ENCODE data around the gene CYBRD1. TPM values are rescaled to one million over a fixed set of nuclear protein-coding genes. Genes with fewer than 3 reads are reported as not detected.

The CYBRD1 gene
- total RNA-seq, 1 experiment from 2014 or later: 9.7 TPM

DNA sequence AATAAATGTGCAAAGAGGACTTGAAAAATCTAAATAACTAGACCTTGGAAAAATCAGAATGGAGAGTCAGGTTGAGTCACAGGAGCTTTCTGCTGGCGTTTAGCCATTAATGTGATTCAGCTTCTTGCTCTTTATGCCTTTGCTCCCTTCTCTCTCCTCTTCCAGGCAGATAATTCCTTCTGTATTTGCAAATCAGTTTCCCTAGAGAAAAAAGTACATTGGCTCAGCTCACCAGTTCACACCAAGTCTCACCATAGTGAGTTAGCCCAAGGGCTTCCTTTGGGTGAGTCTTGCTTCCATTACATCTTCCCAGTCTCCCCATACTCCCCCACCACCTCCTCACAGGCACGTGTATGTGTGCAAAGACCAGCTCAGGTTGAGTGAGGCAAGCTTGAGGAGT is 73.6 kb downstream of the CYBRD1 start:
- TF ChIP-seq, protein P1, sequence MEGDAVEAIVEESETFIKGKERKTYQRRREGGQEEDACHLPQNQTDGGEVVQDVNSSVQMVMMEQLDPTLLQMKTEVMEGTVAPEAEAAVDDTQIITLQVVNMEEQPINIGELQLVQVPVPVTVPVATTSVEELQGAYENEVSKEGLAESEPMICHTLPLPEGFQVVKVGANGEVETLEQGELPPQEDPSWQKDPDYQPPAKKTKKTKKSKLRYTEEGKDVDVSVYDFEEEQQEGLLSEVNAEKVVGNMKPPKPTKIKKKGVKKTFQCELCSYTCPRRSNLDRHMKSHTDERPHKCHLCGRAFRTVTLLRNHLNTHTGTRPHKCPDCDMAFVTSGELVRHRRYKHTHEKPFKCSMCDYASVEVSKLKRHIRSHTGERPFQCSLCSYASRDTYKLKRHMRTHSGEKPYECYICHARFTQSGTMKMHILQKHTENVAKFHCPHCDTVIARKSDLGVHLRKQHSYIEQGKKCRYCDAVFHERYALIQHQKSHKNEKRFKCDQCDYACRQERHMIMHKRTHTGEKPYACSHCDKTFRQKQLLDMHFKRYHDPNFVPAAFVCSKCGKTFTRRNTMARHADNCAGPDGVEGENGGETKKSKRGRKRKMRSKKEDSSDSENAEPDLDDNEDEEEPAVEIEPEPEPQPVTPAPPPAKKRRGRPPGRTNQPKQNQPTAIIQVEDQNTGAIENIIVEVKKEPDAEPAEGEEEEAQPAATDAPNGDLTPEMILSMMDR (IDR thresholded peaks at IDR 0.05; ENCODE audit: insufficient read depth in 1 of 2, low read depth in 1 of 2, low read length in 1 of 2, severe bottlenecking in 1 of 2, unreplicated experiment in 1 of 2): no peak
- no peak overlapping the region for H3K4me3 ChIP-seq (ENCODE audit: low read depth, low read length)
- ChIA-PET CTCF (no interaction called here), POLR2A (no interaction called here)
- H3K9me3 ChIP-seq: no peaks in the 10 kb centered on the region; the same call in 1 of the 2 replicates
- no peaks in the 10 kb centered on the region for H3K36me3 Mint-ChIP-seq (ENCODE audit: insufficient read depth, unreplicated experiment)
- no peak overlapping the region for H3K27ac Mint-ChIP-seq (ENCODE audit: unreplicated experiment)
- no peak for DNase-seq
- peaks cover 5% of the 10 kb centered on the region for H3K27me3 Mint-ChIP-seq (ENCODE audit: insufficient read depth, unreplicated experiment)
- H3K4me3 Mint-ChIP-seq (ENCODE audit: unreplicated experiment): no peak overlapping the region
- H3K27me3 ChIP-seq (replicated peaks; ENCODE audit: control insufficient read depth, insufficient read depth, low read length): no peaks in the 10 kb centered on the region
- no TSS peak for BruUV-seq (replicated peaks)
- no peaks in the 10 kb centered on the region for H3K9me3 Mint-ChIP-seq (ENCODE audit: unreplicated experiment)
- intact Hi-C loops (cut with micrococcal nuclease; ENCODE audit: unreplicated experiment): loop anchor here (5.0 kb wide), 1 partner anchor 91 kb away; the partner anchor contains the start of gene DYNC1I2
- no peaks in the 10 kb centered on the region for H3K4me1 ChIP-seq
- H3K36me3 ChIP-seq (ENCODE audit: control insufficient read depth, insufficient read depth, low read length): no peaks in the 10 kb centered on the region
- H3K4me1 Mint-ChIP-seq (ENCODE audit: low read depth, unreplicated experiment): peaks cover 6% of the 10 kb centered on the region

DNA sequence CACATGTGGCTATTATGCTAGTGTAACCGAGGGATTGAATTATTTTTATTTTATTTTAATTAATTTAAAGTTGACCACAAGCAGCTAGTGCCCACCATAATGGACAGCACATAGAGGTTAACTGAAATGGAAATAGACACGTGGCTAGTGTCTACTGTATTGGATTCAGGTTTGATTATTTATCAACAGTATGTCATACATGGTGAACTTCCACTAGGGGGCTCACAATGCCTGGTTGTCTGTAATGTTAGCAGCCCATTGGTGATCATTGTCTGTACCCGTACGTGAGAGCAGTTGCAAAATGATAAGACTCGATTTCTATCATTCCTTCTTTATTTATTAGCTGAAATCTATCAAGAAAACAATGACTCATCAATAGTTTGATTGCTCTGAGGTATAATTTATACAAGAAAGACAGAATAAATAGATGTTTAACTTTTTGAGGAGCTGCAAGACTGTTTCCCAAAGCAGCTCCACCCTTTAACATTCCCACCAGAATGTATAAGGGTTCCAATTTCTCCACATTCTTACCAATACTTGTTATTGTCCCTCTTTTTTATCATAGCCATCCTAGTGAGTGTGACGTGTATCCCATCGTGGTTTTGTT is 76.5 kb downstream of the CYBRD1 start:
- CTCF ChIA-PET: interaction anchor here (0.6 to 1.0 kb wide), 4 partner anchors 11 to 515 kb away, joined by 3 to 7 read pairs (median 6); partner anchors contain the start of gene DLX2
- Histone ChIP-seq H3K4me1 (no peaks in the 10 kb centered on the region), H3K9me3 (no peaks in the 10 kb centered on the region), H3K4me3 (ENCODE audit: low read depth, low read length) (no peak overlapping the region), H3K27me3 (replicated peaks; ENCODE audit: control insufficient read depth, insufficient read depth, low read length) (no peaks in the 10 kb centered on the region), H3K36me3 (ENCODE audit: control insufficient read depth, insufficient read depth, low read length) (no peaks in the 10 kb centered on the region)
- POLR2A ChIA-PET: no interaction called here
- Mint-ChIP-seq H3K4me1 (ENCODE audit: low read depth, unreplicated experiment) (peaks cover 6% of the 10 kb centered on the region), H3K27ac (ENCODE audit: unreplicated experiment) (no peak overlapping the region), H3K36me3 (ENCODE audit: insufficient read depth, unreplicated experiment) (no peaks in the 10 kb centered on the region), H3K9me3 (ENCODE audit: unreplicated experiment) (no peaks in the 10 kb centered on the region), H3K27me3 (ENCODE audit: insufficient read depth, unreplicated experiment) (peaks cover 10% of the 10 kb centered on the region), H3K4me3 (ENCODE audit: unreplicated experiment) (no peak overlapping the region)
- no TSS peak for BruUV-seq (replicated peaks)
- intact Hi-C loops (cut with micrococcal nuclease; ENCODE audit: unreplicated experiment): loop anchor here (1.0 to 5.0 kb wide), 4 partner anchors 88 to 514 kb away; partner anchors contain the start of gene DYNC1I2
- DNase-seq: peak; percentile 60 to 68
- TF ChIP-seq, protein P1 (IDR thresholded peaks at IDR 0.05; ENCODE audit: insufficient read depth in 1 of 2, low read depth in 1 of 2, low read length in 1 of 2, severe bottlenecking in 1 of 2, unreplicated experiment in 1 of 2): peak; percentile 80 to 85

DNA sequence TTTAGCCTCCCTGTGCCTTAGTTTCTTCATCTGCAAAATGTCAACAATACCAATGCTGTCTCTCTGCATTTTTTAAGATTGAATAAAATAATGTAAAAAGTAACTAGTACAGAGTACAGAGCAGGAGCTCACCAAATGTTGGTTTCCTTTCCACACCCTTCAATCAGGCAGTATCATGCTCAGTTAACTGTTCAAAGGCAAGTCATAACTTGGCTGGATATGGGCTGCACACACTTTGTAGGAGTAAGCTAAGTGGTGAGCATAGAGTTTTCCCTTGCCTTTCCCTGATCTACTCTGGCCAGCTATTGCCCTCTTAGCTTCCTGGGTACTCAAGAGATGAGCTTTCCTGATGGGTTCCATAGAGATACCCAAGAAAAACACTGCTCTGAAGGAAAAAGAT is 77.9 kb downstream of the CYBRD1 start:
- no TSS peak for BruUV-seq (replicated peaks)
- ChIA-PET POLR2A (no interaction called here), CTCF (interaction anchor here (1.6 kb wide), 1 partner anchor 527 kb away, joined by 4 read pairs; no protein-coding TSS in a partner anchor)
- no peaks in the 10 kb centered on the region for H3K9me3 Mint-ChIP-seq (ENCODE audit: unreplicated experiment)
- no peak overlapping the region for H3K4me3 Mint-ChIP-seq (ENCODE audit: unreplicated experiment)
- TF ChIP-seq, protein P1 (IDR thresholded peaks at IDR 0.05; ENCODE audit: insufficient read depth in 1 of 2, low read depth in 1 of 2, low read length in 1 of 2, severe bottlenecking in 1 of 2, unreplicated experiment in 1 of 2): no peak
- H3K27me3 ChIP-seq (replicated peaks; ENCODE audit: control insufficient read depth, insufficient read depth, low read length): no peaks in the 10 kb centered on the region
- no peak for DNase-seq
- intact Hi-C loops (cut with micrococcal nuclease; ENCODE audit: unreplicated experiment): no loop called here
- H3K9me3 ChIP-seq: no peaks in the 10 kb centered on the region
- H3K4me1 ChIP-seq: no peaks in the 10 kb centered on the region
- peaks cover 10% of the 10 kb centered on the region for H3K27me3 Mint-ChIP-seq (ENCODE audit: insufficient read depth, unreplicated experiment)
- H3K36me3 Mint-ChIP-seq (ENCODE audit: insufficient read depth, unreplicated experiment): no peaks in the 10 kb centered on the region
- H3K36me3 ChIP-seq (ENCODE audit: control insufficient read depth, insufficient read depth, low read length): no peaks in the 10 kb centered on the region
- H3K27ac Mint-ChIP-seq (ENCODE audit: unreplicated experiment): no peak overlapping the region
- peaks cover 6% of the 10 kb centered on the region for H3K4me1 Mint-ChIP-seq (ENCODE audit: low read depth, unreplicated experiment)
- H3K4me3 ChIP-seq (ENCODE audit: low read depth, low read length): no peak overlapping the region

Measured in Caco-2 (cell line).